H1 (cell line): ENCODE measurements around the gene SGMS1. TPM values are rescaled to one million over a fixed set of nuclear protein-coding genes. Genes with fewer than 3 reads are reported as not detected.

Experiments
- CHD1 ChIP-seq: IDR thresholded peaks from 2 replicates; pipeline ENCODE4 v1.6.1; 2012; ENCODE audit warnings: low read depth, low read length, improper control_type of control experiment
- CHD2 ChIP-seq: IDR thresholded peaks from 2 replicates; pipeline ENCODE4 v1.6.1; 2012; ENCODE audit warnings: low read length, improper control_type of control experiment
- EZH2 ChIP-seq: fragments of 200-600 bp; sonication (generic); IDR thresholded peaks from 2 replicates; pipeline ENCODE4 v1.7.1; 2012; ENCODE audit warnings: low read depth, mild to moderate bottlenecking, moderate library complexity, low read length, inconsistent platforms; ENCODE audit not compliant: severe bottlenecking
- RAD21 ChIP-seq, 2 experiments: IDR thresholded peaks in 1 of 2; conservative IDR thresholded peaks in 1 of 2; 2 replicates each; pipeline ENCODE4 v1.6.1; 2011; ENCODE audit warnings: low read depth in 2 of 2, low read length in 2 of 2, improper control_type of control experiment in 1 of 2, inconsistent platforms in 1 of 2, mild to moderate bottlenecking in 1 of 2, moderate library complexity in 1 of 2
- SP4 ChIP-seq: IDR thresholded peaks from 2 replicates; pipeline ENCODE4 v1.6.1; 2012; ENCODE audit warnings: low read length, inconsistent platforms
- TAF1 ChIP-seq: IDR thresholded peaks from 2 replicates; pipeline ENCODE4 v1.6.1; 2011; ENCODE audit warnings: mild to moderate bottlenecking, low read depth, low read length
- polyA plus RNA-seq, 7 experiments: library from polyadenylated mRNA; depleted of rRNA in 3 of 7; stranded (reverse) in 5 of 7; unstranded in 2 of 7; fragments of >200 nt in 5 of 7; fragments of 200-250 nt in 2 of 7; gene quantifications; 1 replicate in 5 of 7; 2 replicates in 1 of 7; 4 replicates in 1 of 7; pipeline versions ENCODE4 v1.2.1 to v1.2.3, GENCODE V29; 2011 to 2013; ENCODE audit warnings: missing spikeins in 2 of 7, mixed read lengths in 2 of 7
- total RNA-seq: library from RNA; stranded (reverse); fragmentation: NEBNext Ultra II Directional; extraction: Animal tissue kit (Norgen Biotek cat#: 25700); gene quantifications from 2 replicates; pipeline ENCODE4 v1.2.1, GENCODE V29; 2021

SGMS1 gene
- total and polyA plus RNA-seq, 2 of the 8 experiments (the other 6 are each of a cell fraction or from before 2014, with no cell fraction given), result 6.0 to 15.6 TPM

GRCh38 chr10:50620899-50621298, 2.9 kb downstream of the SGMS1 start (continued):
- no peak for TF ChIP-seq TAF1
- TF ChIP-seq CHD2, result no peak
- TF ChIP-seq SP4, result no peak
- TF ChIP-seq RAD21 (IDR thresholded peaks at IDR 0.05 in 1 of 2, conservative IDR thresholded peaks at IDR 0.05 in 1 of 2; ENCODE audit: low read depth in 2 of 2, low read length in 2 of 2), result no peak
- TF ChIP-seq CHD1, result no peak
- TF ChIP-seq EZH2, result no peak
